Right lobe of liver (tissue), 6 donors: ENCODE results near the gene COQ5. TPM values are rescaled to one million over a fixed set of nuclear protein-coding genes. Genes with fewer than 3 reads are reported as not detected.

Source experiments
- ATAC-seq, 4 donors: fragments of 200-7000 bp; cut with Tn5 transposase; one replicate each; pipeline ENCODE4 v1.9.1; 2020; ENCODE audit warnings: mild to moderate bottlenecking in 4 of 4, moderate library complexity in 4 of 4
- DNase-seq, 3 donors: peaks; one replicate each; pipeline ENCODE4 v3.0.0-alpha.2; 2020
- H3K27ac ChIP-seq, 3 donors: fragments of 200-600 bp; one replicate each; pipeline ENCODE4 v1.8.0; 2022
- H3K27me3 ChIP-seq, 2 donors: fragments of 200-600 bp; one replicate each; pipeline ENCODE4 v1.8.0; 2022
- H3K36me3 ChIP-seq, 4 donors: fragments of 200-600 bp; sonication (generic) in 1 of 4; one replicate each; pipeline versions ENCODE4 v1.5.1 to v1.8.0; 2017 to 2022; ENCODE audit warnings: control low read depth in 1 of 4
- H3K4me1 ChIP-seq, 4 donors: fragments of 200-600 bp; sonication (generic) in 1 of 4; one replicate each; pipeline versions ENCODE4 v1.5.1 to v1.8.0; 2017 to 2022; ENCODE audit warnings: control low read depth in 1 of 4
- H3K4me3 ChIP-seq, 3 donors: fragments of 200-600 bp; one replicate each; pipeline ENCODE4 v1.8.0; 2022
- H3K9me3 ChIP-seq, 4 donors: fragments of 200-600 bp; sonication (generic) in 1 of 4; one replicate each; pipeline versions ENCODE4 v1.5.1 to v1.8.0; 2017 to 2022; ENCODE audit warnings: control low read depth in 1 of 4
- CTCF ChIP-seq, 4 donors: fragments of 200-600 bp in 3 of 4; fragments of 450-650 bp in 1 of 4; IDR thresholded peaks; one replicate each; pipeline versions ENCODE4 v1.5.1 to v1.8.0; 2016 to 2022; ENCODE audit warnings: antibody characterized with exemption in 4 of 4, mild to moderate bottlenecking in 2 of 4
- POLR2A ChIP-seq: fragments of 450-650 bp; IDR thresholded peaks from one replicate; pipeline ENCODE4 v1.6.1; 2017; ENCODE audit warnings: antibody characterized with exemption, mild to moderate bottlenecking
- WGBS: methylation state at CpG from one replicate; pipeline ENCODE4 v1.1.6; 2018; ENCODE audit warnings: low coverage, low lambda C conversion rate; ENCODE audit not compliant: insufficient coverage; ENCODE audit errors: missing lambda C conversion rate; 5-methylcytosine and 5-hydroxymethylcytosine counted together
- intact Hi-C, 2 donors: fragments of 100-400 bp; cut with DNase I; formaldehyde crosslinking; loops; one replicate each; pipeline versions ENCODE4 v1.11.2 to v1.14.1; 2022
- small RNA-seq, 2 experiments: library from RNA; depleted of rRNA; stranded (forward); fragments of <200 nt; gene quantifications; one replicate each; pipeline ENCODE3, GENCODE V24; 2016
- total RNA-seq, 6 experiments: library from RNA; depleted of rRNA in 2 of 6; stranded (reverse); fragments of >200 nt in 2 of 6; fragmentation: NEBNext Ultra II Directional in 3 of 6; extraction: Animal tissue kit (Norgen Biotek cat#: 25700) in 3 of 6; gene quantifications; one replicate each; pipeline versions ENCODE4 v1.1.0 to v1.2.4, GENCODE V29; 2016 to 2023
- donor health status: DM: no; HTN: yes; CAD: no.
- donor health status: DM: no; HTN: no; CAD: no.
- donor health status: DM: no; HTN: no; CAD: no.
- donor health status: DM: no; HTN: yes; CAD: no.
- donor health status: DM: no; HTN: yes; CAD: no.

The COQ5 gene
- total RNA-seq, 6 experiments from 2014 or later = 21.6 to 37.9 (median 31.0) TPM

- Histone ChIP-seq H3K4me1 (peaks cover 0 to 22% (median 6%) of the 10 kb centered on the region in 4 donors), H3K9me3 (no peaks in the 10 kb centered on the region), H3K27me3 (no peaks in the 10 kb centered on the region), H3K4me3 (no peak overlapping the region), H3K36me3 (peaks cover 0 to 57% (median 18%) of the 10 kb centered on the region in 4 donors), H3K27ac (no peak overlapping the region)
- TF ChIP-seq POLR2A (no peak), CTCF (IDR thresholded peaks at IDR 0.05) (no peak)
- intact Hi-C loops = loop anchor here in 1 of 2 donors (10.0 kb wide), 1 partner anchor 109 kb away; no protein-coding TSS in a partner anchor
- WGBS = 91% methylated on average over 7 of the region's 7 CpGs
- DNase-seq (no peak), ATAC-seq (no peak)
Observed at GRCh38 chr12:120455302-120455701, 73.7 kb downstream of the COQ5 start.

GRCh38 chr12:120453977-120454376 is 75.0 kb downstream of the COQ5 start:
- Histone ChIP-seq H3K27me3 (no peaks in the 10 kb centered on the region), H3K4me1 (peaks cover 0 to 22% (median 6%) of the 10 kb centered on the region in 4 donors), H3K27ac (no peak overlapping the region), H3K4me3 (no peak overlapping the region), H3K36me3 (peaks cover 0 to 46% (median 12%) of the 10 kb centered on the region in 4 donors), H3K9me3 (no peaks in the 10 kb centered on the region)
- DNase-seq = peak in 1 of 3 donors; percentile 3
- intact Hi-C loops = loop anchor here in 1 of 2 donors (10.0 kb wide), 1 partner anchor 111 kb away; no protein-coding TSS in a partner anchor
- peak; percentile 52 to 60 (median 54) for ATAC-seq
- TF ChIP-seq CTCF (IDR thresholded peaks at IDR 0.05) (peak; percentile 28 to 54 (median 48)), POLR2A (no peak)
- 67% methylated on average over 3 of the region's 4 CpGs for WGBS

Small RNAs within 50 kb of the gene (small RNA-seq; reads per million reads assigned to genes)
- gene RF00019 = 0 reads per million in 2 experiments

Other genes with a start within 250 kb of the COQ5 start
- gene RNU4-2, start 237.3 kb downstream of the COQ5 start, total RNA-seq = 1,000 to 10,000 TPM in 4 of 6 experiments, under 1 TPM in 2; under 0.01 to 8,070 (median 3,211) TPM
- gene RNU4-1, start 235.9 kb downstream of the COQ5 start, total RNA-seq = 1,000 to 10,000 TPM in 4 of 6 experiments, under 1 TPM in 1, not detected in 1; under 0.01 to 2,710 (median 2,128) TPM
- 1 to 10 TPM in 5 of 6 experiments, under 1 TPM in 1; 0.56 to 4.1 (median 3.0) TPM for gene SIRT4, start 226.8 kb downstream of the COQ5 start, total RNA-seq
- gene PLA2G1B, start 201.4 kb downstream of the COQ5 start, total RNA-seq = not detected
- gene MSI1, start 160.0 kb downstream of the COQ5 start, total RNA-seq = 1 to 10 TPM in 1 of 6 experiments, under 1 TPM in 1, not detected in 4; 0.06 to 1.6 TPM
- 100 to 1,000 TPM; 229 to 625 (median 292) TPM for gene COX6A1, start 91.0 kb downstream of the COQ5 start, total RNA-seq
- gene TRIAP1, start 82.8 kb downstream of the COQ5 start, total RNA-seq = 10 to 100 TPM; 13.3 to 28.7 (median 17.0) TPM
- gene GATC, start 82.7 kb downstream of the COQ5 start, total RNA-seq = 10 to 100 TPM; 13.4 to 23.8 (median 15.9) TPM
- 10 to 100 TPM; 36.4 to 63.3 (median 60.2) TPM for gene SRSF9, start 59.4 kb downstream of the COQ5 start, total RNA-seq
- gene DYNLL1, start 33.0 kb downstream of the COQ5 start, total RNA-seq = 100 to 1,000 TPM in 5 of 6 experiments, 10 to 100 TPM in 1; 85.0 to 189 (median 164) TPM
- 100 to 1,000 TPM in 2 of 6 experiments, 10 to 100 TPM in 4; 70.8 to 111 (median 90.2) TPM for gene RNF10, start 5.2 kb upstream of the COQ5 start, total RNA-seq
- 10 to 100 TPM; 14.2 to 29.2 (median 23.0) TPM for gene POP5, start 52.2 kb upstream of the COQ5 start, total RNA-seq
- gene CABP1, start 111.5 kb upstream of the COQ5 start, total RNA-seq = under 1 TPM in 1 of 6 experiments, not detected in 5; 0.26 TPM
- gene MLEC, start 158.0 kb upstream of the COQ5 start, total RNA-seq = 100 to 1,000 TPM; 102 to 193 (median 126) TPM
- gene UNC119B, start 181.3 kb upstream of the COQ5 start, total RNA-seq = 10 to 100 TPM in 1 of 6 experiments, 1 to 10 TPM in 5; 4.7 to 10.2 (median 6.6) TPM
- 100 to 1,000 TPM in 5 of 6 experiments, 10 to 100 TPM in 1; 94.1 to 172 (median 156) TPM for gene ACADS, start 196.7 kb upstream of the COQ5 start, total RNA-seq